Activated CD8-positive, alpha-beta memory T cell treated with anti-CD3 and anti-CD28 coated beads for 36 hours (primary cell): ENCODE measurements around the gene TLCD5. TPM values are rescaled to one million over a fixed set of nuclear protein-coding genes. Genes with fewer than 3 reads are reported as not detected.

Source experiments
- CTCF ChIA-PET: fragments of 350-600 bp; sonication (Branson Sonifier 250); formaldehyde crosslinking; loops from one replicate; lab custom pipeline; 2021; ENCODE audit warnings: antibody characterized with exemption; lab: Charles Lee
- POLR2A ChIA-PET: fragments of 350-600 bp; sonication (Branson Sonifier 250); formaldehyde crosslinking; loops from one replicate; lab custom pipeline; 2021; ENCODE audit warnings: antibody characterized with exemption; lab: Charles Lee
- total RNA-seq, 2 experiments: library from RNA; stranded (reverse); gene quantifications; one replicate each; pipeline ENCODE4 v1.2.3, GENCODE V29; 2021

TLCD5 gene
- total RNA-seq, 2 experiments from 2014 or later = 2.0 to 2.5 TPM

DNA sequence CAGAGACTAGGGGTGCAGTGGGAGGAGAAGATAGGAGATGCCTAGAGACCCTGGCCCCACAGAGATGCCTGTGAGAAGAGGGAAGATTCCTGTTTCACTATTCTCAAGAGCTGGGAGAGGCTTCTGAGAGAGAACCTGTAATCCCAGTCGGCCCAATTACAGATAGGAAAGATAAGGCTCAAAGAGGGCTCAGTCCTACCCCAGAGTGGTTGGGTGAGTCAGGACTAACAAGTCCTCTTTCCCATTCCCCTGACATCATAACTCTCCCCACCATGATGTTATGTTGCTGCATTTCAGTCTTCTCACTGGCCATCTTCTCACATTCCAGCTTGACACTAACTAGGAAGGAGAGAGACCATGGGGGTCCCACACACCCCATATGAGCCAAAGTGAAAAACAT, 29.0 kb downstream of the TLCD5 start:
- CTCF ChIA-PET = no interaction called here
- POLR2A ChIA-PET = no interaction called here

DNA sequence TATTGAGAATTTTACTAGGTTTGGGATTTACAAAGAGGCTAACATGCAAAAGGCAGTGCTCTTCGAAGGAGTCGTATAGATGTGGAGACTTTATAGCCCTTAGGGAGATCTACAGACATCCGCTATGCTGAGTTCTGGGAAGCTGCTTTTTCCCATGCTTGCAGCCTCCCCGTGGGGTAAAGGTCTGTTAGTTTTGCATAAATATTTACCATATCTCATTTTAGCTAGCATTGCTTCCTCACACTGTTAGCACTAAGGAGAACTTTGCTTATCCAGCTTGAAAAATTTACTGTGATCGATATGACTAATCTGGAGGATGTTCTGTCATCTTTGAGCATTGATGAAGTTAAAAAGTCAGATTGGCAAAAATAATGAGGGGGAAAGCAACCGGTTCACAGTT, 29.7 kb downstream of the TLCD5 start:
- POLR2A ChIA-PET = no interaction called here
- CTCF ChIA-PET = no interaction called here

- POLR2A ChIA-PET = no interaction called here
Measured at GRCh38 chr11:120357620-120358019, 32.5 kb downstream of the TLCD5 start.

DNA sequence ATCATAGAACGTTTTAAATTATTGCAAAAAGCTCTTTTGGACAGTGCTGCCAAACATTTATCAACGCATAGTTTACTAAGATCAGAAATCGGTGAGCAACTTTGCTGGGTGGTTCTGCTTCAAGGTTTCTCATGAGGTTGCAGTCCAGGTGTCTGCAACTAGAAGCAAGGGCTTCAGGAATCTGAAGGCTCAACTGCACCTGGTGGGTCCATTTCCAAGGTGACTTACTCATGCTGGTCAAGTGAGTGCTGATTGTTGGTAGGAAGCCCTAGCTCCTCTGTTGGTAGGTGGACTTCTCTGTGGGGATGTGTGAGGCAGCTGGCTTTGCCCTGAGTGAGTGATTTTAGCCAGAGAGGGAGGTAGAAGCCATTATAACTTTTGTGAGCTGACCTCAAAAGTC, 33.6 kb downstream of the TLCD5 start:
- CTCF ChIA-PET = no interaction called here

More at GRCh38 chr11:120357620-120358019, 32.5 kb downstream of the TLCD5 start:
- CTCF ChIA-PET = no interaction called here

GRCh38 chr11:120363436-120363835, 38.3 kb downstream of the TLCD5 start:
- CTCF ChIA-PET = no interaction called here
- POLR2A ChIA-PET = no interaction called here

More for the DNA sequence above, 33.6 kb downstream of the TLCD5 start:
- POLR2A ChIA-PET = no interaction called here

GRCh38 chr11:120365512-120365911, 40.4 kb downstream of the TLCD5 start:
- ChIA-PET POLR2A (no interaction called here), CTCF (no interaction called here)

DNA sequence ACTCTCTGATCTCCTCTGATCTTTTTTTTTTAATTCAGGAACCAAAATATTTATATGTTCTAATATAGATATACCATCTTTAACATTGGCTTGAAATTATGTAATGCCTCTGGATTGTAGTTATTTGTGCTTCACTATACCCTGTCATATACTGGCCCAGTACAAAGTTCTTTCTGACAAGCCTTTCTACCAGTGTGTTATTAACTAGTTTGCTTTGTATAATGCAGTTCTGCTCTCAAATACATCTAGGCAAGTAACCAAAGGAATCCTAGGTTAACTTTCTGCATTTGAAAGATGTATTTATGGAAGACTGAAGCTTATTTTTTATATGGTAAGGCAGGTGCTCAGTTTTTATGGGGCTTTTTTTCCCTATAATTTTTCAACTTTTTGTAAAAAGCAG, 47.2 kb downstream of the TLCD5 start:
- ChIA-PET CTCF (no interaction called here), POLR2A (no interaction called here)

- CTCF ChIA-PET = no interaction called here
- POLR2A ChIA-PET = no interaction called here
Measured at GRCh38 chr11:120375076-120375475, 50.0 kb downstream of the TLCD5 start.

DNA sequence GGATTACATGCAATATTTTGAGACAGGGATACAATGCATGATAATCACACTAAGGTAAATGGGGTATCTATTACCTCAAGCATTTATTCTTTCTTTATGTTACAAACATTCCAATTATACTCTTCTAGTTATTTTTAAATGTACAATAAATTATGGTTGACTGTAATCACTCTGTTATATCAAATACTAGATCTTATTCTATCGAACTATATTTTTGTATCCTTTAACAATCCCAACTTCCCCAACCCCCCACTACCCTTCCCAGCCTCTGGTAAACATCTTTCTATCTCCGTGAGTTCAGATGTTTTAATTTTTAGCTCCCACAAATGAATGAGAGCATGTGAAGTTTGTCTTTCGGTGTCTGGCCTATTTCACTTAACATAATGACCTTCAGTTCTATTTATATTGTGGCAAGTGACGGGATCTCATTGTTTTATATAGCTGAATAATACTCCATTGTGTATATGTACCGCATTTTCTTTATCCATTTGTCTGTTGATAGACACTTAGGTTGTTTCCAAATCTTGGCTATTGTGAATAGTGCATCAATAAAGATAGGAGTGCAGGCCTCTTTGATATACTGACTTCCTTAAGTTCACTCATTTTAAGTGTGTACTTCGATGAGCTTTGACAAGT, 51.6 kb downstream of the TLCD5 start:
- CTCF ChIA-PET = no interaction called here

GRCh38 chr11:120378474-120378873, 53.4 kb downstream of the TLCD5 start:
- ChIA-PET CTCF (no interaction called here), POLR2A (no interaction called here)

More for the DNA sequence above, 51.6 kb downstream of the TLCD5 start:
- POLR2A ChIA-PET = no interaction called here

DNA sequence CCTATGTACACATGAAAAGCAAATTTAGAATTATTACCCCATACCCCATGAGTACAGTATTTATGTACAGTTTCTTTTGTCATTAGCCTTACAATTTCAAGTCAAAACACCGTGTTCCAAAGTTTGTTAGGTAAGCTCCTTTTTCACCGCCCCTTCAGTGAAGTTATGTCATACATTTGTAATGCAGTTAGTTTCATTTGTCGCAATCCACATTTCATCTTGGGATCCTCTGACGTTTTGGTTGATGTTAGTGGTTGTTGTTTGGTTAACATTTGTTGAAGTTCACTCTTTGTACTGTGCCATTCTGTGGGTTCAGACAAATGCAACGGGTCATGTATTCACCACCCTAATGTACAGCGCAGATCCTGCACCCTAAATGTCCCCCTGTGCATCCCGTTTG, 56.3 kb downstream of the TLCD5 start:
- POLR2A ChIA-PET = no interaction called here
- CTCF ChIA-PET = no interaction called here

Other genes starting within 250 kb of the TLCD5 start
- not detected for gene TRIM29, start 187.2 kb upstream of the TLCD5 start, total RNA-seq
- gene OAF, start 114.3 kb upstream of the TLCD5 start, total RNA-seq = 1 to 10 TPM; 3.6 to 4.8 TPM
- not detected for gene POU2F3, start 85.2 kb upstream of the TLCD5 start, total RNA-seq
- 10 to 100 TPM; 31.0 to 31.7 TPM for gene ARHGEF12, start 11.1 kb downstream of the TLCD5 start, total RNA-seq
- gene GRIK4, start 186.4 kb downstream of the TLCD5 start, total RNA-seq = under 1 TPM in 1 of 2 experiments, not detected in 1; 0.08 TPM